Peyer's patch (tissue), 4 donors: ENCODE results near the gene UBE2E1.

Source experiments
- CTCF ChIP-seq, 6 experiments: fragments of 450-650 bp in 4 of 6; fragments of 200-600 bp in 2 of 6; sonication (generic) in 1 of 6; IDR thresholded peaks; one replicate each; pipeline ENCODE4 v1.5.1; 2017 to 2019; ENCODE audit warnings: antibody characterized with exemption in 6 of 6, mild to moderate bottlenecking in 3 of 6, moderate library complexity in 1 of 6
- POLR2A ChIP-seq, 2 donors: fragments of 450-650 bp; IDR thresholded peaks; one replicate each; pipeline ENCODE4 v1.5.1; 2017; ENCODE audit warnings: antibody characterized with exemption in 2 of 2, mild to moderate bottlenecking in 2 of 2, moderate library complexity in 2 of 2

DNA sequence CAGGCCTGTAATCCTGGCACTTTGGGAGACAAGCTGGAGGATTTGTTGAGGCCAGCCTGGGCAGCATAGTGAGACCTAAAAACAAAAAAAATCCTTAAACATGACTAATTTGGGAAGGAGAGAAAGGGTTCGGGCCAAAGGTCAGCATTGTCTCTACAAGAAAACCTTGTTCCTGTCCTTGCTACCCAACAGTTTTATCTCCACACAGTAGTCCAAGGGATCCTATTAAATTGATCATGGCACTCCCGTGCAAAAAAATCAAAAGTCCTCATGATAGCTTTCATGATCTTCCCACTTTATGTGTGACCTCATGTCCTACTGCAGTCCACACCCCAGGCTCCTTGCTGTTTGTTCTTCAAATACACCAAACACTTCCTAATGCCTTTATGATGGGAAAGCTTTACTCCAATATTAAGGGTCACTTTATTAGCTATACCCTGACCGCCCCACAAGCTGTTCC, 115.3 kb downstream of the UBE2E1 start:
- TF ChIP-seq POLR2A (IDR thresholded peaks at IDR 0.05) (no peak), CTCF (IDR thresholded peaks at IDR 0.05) (no peak)
